Smooth muscle cell of the brain vasculature (primary cell): ENCODE measurements around the gene TUBB4B.

Experiments
- DNase-seq: peaks from one replicate; pipeline ENCODE4 v3.0.0-alpha.2; 2012; ENCODE audit warnings: low read depth, low spot score

TUBB4B gene

GRCh38 chr9:137270929-137271695 lies 30.0 kb downstream of the TUBB4B start:
- no peak for DNase-seq

DNA sequence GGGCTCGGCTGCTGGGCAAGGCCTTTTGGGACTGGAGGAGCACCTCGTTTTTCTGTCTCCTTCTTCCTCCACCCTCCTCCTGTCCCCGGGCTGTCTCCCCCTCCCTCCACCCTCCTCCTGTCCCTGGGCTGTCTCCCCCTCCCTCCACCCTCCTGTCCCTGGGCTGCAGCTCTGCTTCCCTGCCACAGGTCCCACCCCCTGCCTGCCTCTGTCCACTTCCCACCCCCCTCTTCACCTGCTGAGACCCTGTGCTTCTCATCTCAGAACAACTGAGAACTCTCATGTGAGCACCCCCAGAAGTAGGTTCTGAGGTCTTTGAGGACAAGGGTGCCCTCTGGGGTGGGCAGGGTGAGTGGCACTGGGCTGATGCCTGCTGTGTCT lies 30.6 kb downstream of the TUBB4B start:
- DNase-seq: no peak

GRCh38 chr9:137272241-137273094 lies 31.4 kb downstream of the TUBB4B start:
- DNase-seq: no peak

GRCh38 chr9:137273095-137273490 lies 32.0 kb downstream of the TUBB4B start:
- DNase-seq: no peak

- DNase-seq: no peak
Observed at GRCh38 chr9:137273611-137274320, 32.7 kb downstream of the TUBB4B start.

- no peak for DNase-seq
Observed at GRCh38 chr9:137275203-137275587, 34.1 kb downstream of the TUBB4B start.

DNA sequence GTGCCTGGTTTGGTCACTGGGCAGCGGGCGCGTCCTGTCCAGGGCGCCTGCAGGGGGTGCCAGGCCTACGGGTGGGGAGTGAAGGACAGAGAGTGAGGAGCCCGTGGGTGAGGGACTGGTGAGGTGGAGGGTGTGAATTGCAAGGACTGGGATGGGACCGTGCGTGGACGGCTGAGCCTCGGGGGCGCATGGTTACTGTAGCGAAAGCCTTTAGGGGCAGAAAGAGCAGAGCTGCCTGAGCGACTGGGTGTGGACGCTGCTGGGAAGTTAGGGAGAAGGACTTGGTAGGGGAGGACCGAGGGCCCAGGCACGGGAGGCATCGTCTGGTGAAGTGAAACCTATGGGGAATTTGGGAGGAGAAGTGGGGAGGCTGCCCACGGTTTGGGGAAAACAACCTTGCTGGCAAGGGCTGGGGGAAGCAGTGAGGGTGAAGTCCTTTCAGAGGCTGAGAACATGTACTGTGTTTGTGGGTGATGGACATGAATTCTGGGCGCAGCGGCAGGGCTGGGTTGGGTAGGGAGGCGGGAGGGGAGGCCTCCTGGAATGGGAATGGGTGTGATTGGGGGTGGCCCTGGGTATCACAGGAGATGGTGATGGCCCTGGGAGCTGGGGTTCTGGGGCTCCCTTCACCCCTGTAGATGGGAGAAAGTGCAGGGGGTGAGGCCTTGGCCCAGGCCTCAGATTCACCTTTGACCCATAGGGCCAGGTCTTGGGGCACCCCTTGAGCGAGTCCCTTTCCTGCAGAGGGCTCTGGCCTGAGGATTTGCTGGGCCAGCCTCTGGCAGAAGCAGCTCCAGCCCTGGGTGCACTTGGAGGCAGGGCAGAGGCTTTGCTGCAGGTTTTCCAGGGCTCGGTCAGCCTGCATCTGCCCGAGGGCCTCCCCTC lies 34.7 kb downstream of the TUBB4B start:
- no peak for DNase-seq

DNA sequence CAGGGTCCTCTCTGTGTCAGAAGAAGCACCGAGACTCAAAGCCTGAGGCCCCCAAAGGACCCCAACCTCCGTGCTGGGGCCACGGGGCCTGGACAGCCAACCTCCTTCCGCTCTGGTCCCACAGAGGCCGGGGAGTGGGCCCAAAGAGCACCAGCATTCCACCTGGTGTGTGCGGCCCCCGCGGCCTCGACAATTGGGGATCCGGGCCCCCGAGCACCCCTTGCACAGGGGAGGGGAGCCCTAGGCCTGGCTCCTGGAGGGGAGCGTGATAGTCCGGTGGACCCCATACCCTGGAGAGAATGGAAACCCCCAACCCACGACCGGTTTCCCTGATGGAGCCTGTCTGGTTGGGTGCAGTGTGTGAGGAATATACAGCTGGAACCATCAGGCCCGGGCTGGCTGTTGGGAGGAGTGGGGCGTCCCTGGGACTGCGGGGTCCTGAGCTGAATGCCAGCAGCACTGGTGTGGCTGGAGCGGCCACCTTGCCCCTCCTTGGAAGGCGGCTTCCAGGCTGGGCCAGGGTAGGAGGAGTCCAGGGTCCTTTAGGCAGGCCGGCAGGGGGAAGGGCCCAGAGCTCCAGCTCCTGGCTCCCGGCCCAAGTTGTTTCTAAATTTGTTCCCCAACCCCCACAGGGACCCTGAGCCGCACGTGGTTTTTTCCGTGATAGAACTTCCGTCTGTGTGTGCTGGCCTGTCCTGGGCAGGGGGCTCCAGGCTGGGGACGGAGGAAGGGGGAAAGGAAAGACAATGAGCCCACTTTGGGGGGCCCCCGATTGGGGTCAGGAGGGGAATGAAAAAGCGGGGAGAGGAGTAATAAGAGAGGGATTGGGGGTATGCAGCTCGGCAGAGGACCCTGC lies 35.6 kb downstream of the TUBB4B start:
- DNase-seq: no peak

GRCh38 chr9:137277329-137278041 lies 36.4 kb downstream of the TUBB4B start, which contains the start of gene TOR4A:
TSS of gene TOR4A (plus strand) at chr9:137277726. CDS start at chr9:137278690, 964 bp downstream.
- no peak for DNase-seq

GRCh38 chr9:137278061-137278701 lies 37.1 kb downstream of the TUBB4B start:
- no peak for DNase-seq

GRCh38 chr9:137278721-137279711 lies 37.9 kb downstream of the TUBB4B start:
- DNase-seq: no peak

DNA sequence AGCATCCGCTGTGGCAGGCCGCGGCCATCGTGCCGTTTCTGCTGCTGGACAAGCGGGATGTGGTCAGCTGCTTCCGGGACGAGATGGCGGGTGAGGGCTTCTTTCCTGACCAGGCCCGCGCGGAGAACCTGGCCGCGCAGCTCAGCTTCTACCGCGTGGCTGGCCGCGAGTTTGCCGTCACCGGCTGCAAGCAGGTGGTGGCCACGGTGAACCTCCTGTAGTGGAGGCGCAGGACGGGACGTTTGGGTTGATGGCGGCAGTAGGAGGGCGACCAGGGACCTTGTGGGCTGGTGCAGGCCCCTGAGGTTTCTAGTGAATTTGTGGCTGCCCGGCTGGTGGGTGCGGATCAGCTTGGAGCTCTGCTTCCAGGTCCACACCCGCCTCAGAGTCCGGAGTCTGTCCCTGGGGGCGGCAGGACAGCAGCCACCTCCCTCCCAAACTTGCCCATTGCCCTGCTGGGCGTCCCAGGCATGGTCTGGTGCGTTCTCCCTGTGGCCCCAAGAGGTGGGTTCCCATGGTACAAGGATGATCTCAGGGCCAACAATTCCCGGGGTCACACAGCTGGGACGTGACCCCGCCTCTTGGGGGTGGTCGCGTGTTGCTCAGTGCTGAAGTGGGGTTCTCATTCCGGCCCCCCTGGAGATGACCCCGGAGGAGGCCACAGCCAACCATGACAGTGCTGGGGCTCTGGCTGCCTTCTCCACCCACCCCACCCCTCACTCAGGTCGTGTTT lies 38.8 kb downstream of the TUBB4B start:
- DNase-seq: no peak

GRCh38 chr9:137280474-137281344 lies 39.6 kb downstream of the TUBB4B start:
- no peak for DNase-seq

DNA sequence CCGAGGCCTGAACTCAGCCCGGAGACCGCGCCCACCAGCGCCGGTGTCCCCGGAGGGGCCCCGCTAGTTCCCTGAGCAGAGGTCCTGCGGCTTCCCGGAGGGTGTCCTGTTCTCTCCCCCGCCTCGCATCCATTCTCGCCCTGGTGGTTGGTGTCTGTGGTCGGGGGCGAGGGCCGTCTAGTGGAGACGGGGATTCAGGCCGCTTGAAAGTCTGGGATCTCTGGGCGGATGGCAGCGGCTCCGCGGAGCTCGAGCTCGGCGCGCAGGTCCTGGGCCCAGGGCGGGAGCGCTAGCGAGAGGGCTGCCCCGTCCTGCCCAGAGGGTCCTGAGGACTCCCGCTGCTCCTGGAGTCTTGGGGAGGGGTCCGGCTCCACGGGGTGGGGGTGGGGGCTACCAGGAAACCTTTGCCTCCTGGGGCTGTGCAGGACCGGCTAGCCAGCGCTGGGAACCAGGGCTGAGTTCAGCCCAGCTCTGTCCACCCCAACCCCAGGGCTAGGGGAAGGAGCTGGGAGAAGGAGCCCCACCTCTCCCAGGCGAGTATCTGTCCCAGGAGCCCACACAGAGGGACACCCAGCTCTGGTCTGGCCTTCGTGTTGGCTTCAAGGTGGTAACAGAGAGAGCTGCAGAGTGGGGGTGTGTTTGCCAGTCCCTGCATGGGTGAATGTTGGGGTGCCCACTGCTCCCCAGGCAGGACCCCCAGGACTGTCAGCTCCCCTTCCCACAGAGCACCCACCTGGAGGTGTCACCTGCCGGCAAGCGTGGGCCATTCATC lies 40.4 kb downstream of the TUBB4B start:
- DNase-seq: no peak

GRCh38 chr9:137286975-137287383 lies 45.9 kb downstream of the TUBB4B start:
- no peak for DNase-seq
